Esophagus muscularis mucosa (tissue), 4 donors: ENCODE results near the gene GNB4. TPM values are rescaled to one million over a fixed set of nuclear protein-coding genes. Genes with fewer than 3 reads are reported as not detected.

Experiments used
- DNase-seq: peaks from one replicate; pipeline ENCODE4 v3.0.0-alpha.2; 2017; ENCODE audit errors: extremely low spot score
- H3K27ac ChIP-seq, 4 donors: fragments of 200-600 bp; sonication (generic); replicated peaks in 1 of 4; 1 replicate in 3 of 4; 2 replicates in 1 of 4; pipeline ENCODE4 v1.5.1; 2016 to 2019; ENCODE audit warnings: mild to moderate bottlenecking in 1 of 4
- H3K27me3 ChIP-seq, 4 donors: fragments of 200-600 bp; sonication (generic); one replicate each; pipeline versions ENCODE4 v1.5.1 to v1.6.0; 2016 to 2019
- H3K36me3 ChIP-seq, 4 donors: fragments of 200-600 bp; sonication (generic); one replicate each; pipeline ENCODE4 v1.5.1; 2016 to 2019
- H3K4me1 ChIP-seq, 4 donors: fragments of 200-600 bp; sonication (generic); one replicate each; pipeline ENCODE4 v1.5.1; 2016 to 2019
- H3K4me3 ChIP-seq, 4 donors: fragments of 200-600 bp; sonication (generic); 1 replicate in 2 of 4; 2 replicates in 2 of 4; pipeline ENCODE4 v1.5.1; 2016 to 2019; ENCODE audit warnings: mild to moderate bottlenecking in 4 of 4, moderate library complexity in 1 of 4
- H3K9me3 ChIP-seq, 4 donors: fragments of 200-600 bp; sonication (generic); 1 replicate in 3 of 4; 2 replicates in 1 of 4; pipeline ENCODE4 v1.5.1; 2016 to 2019
- CTCF ChIP-seq, 3 experiments: fragments of 200-600 bp in 2 of 3; fragments of 450-650 bp in 1 of 3; sonication (generic) in 2 of 3; IDR thresholded peaks; one replicate each; pipeline ENCODE4 v1.5.1; 2017 to 2019; ENCODE audit warnings: antibody characterized with exemption in 3 of 3, mild to moderate bottlenecking in 2 of 3, moderate library complexity in 1 of 3
- EP300 ChIP-seq: sonication (generic); formaldehyde crosslinking; IDR thresholded peaks from one replicate; pipeline ENCODE4 v1.6.1; 2017; ENCODE audit warnings: antibody characterized with exemption
- POLR2A ChIP-seq: fragments of 450-650 bp; IDR thresholded peaks from one replicate; pipeline ENCODE4 v1.6.1; 2017; ENCODE audit warnings: antibody characterized with exemption, moderate library complexity, mild to moderate bottlenecking, low read depth
- POLR2AphosphoS5 ChIP-seq, 2 donors: sonication (generic); formaldehyde crosslinking; IDR thresholded peaks; one replicate each; pipeline ENCODE4 v1.6.1; 2017; ENCODE audit warnings: antibody characterized with exemption in 2 of 2
- WGBS: methylation state at CpG from one replicate; pipeline ENCODE4 v1.1.5; 2018; 5-methylcytosine and 5-hydroxymethylcytosine counted together
- intact Hi-C: fragments of 100-400 bp; cut with DNase I; formaldehyde crosslinking; loops from one replicate; pipeline ENCODE4 v1.15.1; 2023
- total RNA-seq, 4 donors: library from RNA; depleted of rRNA; stranded (reverse); fragments of >200 nt; gene quantifications; one replicate each; pipeline versions ENCODE4 v1.1.0 to v1.2.1, GENCODE V29; 2016

The GNB4 gene
- total RNA-seq, 4 donors from 2014 or later, result 57.7 to 130 (median 80.9) TPM

DNA sequence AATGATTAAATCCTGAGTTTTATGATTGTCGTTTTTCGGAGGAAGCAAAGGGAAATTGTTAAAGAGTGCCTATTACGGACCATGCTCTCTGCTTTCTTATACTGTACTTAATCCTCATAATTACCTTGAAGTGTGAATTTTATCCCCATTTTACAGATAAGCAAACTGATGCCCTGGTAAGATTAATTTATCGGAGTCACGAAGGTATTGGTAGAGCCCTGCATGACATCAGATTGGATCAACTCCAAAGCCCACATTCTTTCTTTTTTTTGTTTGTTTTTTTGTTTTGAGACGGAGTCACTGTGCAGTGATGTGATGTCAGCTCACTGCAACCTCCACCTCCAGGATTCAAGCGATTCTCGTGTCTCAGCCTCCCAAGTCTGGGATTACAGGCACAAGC lies 1.6 kb upstream of the GNB4 start:
- Histone ChIP-seq H3K9me3 (no peaks in the 10 kb centered on the region), H3K27ac (peak overlapping the region; percentile 94 to 99 (median 96)), H3K27me3 (no peaks in the 10 kb centered on the region), H3K4me1 (peaks cover 23 to 43% (median 31%) of the 10 kb centered on the region in 4 donors), H3K36me3 (no peaks in the 10 kb centered on the region), H3K4me3 (no peak overlapping the region)
- TF ChIP-seq POLR2A, result no peak
- TF ChIP-seq CTCF (IDR thresholded peaks at IDR 0.05), result no peak
- no peak for TF ChIP-seq EP300
- TF ChIP-seq POLR2AphosphoS5 (IDR thresholded peaks at IDR 0.05), result no peak
- no peak for DNase-seq
- intact Hi-C loops, result loop anchor here (10.0 kb wide), 1 partner anchor 108 kb away; the partner anchor contains the start of gene MFN1
- 92% methylated on average over 8 of the region's 8 CpGs for WGBS

DNA sequence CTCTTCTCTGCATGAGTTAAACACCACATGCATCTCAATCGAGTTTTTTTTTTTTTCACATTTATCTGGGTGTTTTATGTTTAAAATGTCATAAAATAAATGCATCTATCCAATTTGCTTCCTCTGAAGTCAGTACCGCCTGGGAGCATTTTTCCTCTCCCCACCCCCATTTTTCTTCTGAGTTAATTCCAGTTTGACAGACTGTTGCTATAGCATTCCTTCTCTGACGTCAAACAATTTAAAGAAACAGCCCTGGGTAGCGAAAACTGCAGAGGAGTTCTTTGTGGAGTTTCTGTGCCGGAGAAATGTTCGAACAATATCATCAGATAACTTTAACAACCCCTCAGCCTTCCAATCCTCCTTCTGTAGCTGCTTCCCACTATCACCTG lies 900 bp upstream of the GNB4 start:
- intact Hi-C loops, result loop anchor here (10.0 kb wide), 1 partner anchor 107 kb away; the partner anchor contains the start of gene MFN1
- TF ChIP-seq CTCF (IDR thresholded peaks at IDR 0.05) (no peak), POLR2AphosphoS5 (IDR thresholded peaks at IDR 0.05) (no peak), POLR2A (no peak), EP300 (no peak)

GRCh38 chr3:179450901-179451264 lies 387 bp downstream of the GNB4 start:
- H3K36me3 ChIP-seq, result peaks cover 0 to 6% (median 0%) of the 10 kb centered on the region in 4 donors
- intact Hi-C loops, result loop anchor here (10.0 kb wide), 1 partner anchor 106 kb away; the partner anchor contains the start of gene MFN1
- H3K27ac ChIP-seq, result peak overlapping the region; percentile 94 to 99 (median 96)
- peak overlapping the region; percentile 66 to 90 (median 82) for H3K4me3 ChIP-seq
- WGBS, result 3% methylated on average over 10 of the region's 43 CpGs
- no peak for DNase-seq
- H3K4me1 ChIP-seq, result peaks cover 40 to 63% (median 50%) of the 10 kb centered on the region in 4 donors
- H3K27me3 ChIP-seq, result no peaks in the 10 kb centered on the region
- TF ChIP-seq CTCF (IDR thresholded peaks at IDR 0.05), result no peak
- TF ChIP-seq POLR2AphosphoS5 (IDR thresholded peaks at IDR 0.05), result no peak
- TF ChIP-seq EP300, result peak; percentile 63
- H3K9me3 ChIP-seq, result no peaks in the 10 kb centered on the region

More for the DNA sequence above, 900 bp upstream of the GNB4 start:
- DNase-seq, result peak; percentile 45
- Histone ChIP-seq H3K9me3 (no peaks in the 10 kb centered on the region), H3K4me3 (peak overlapping the region; percentile 66 to 90 (median 82)), H3K27ac (peak overlapping the region; percentile 94 to 99 (median 96)), H3K36me3 (peaks cover 0 to 6% (median 0%) of the 10 kb centered on the region in 4 donors), H3K4me1 (peaks cover 29 to 50% (median 38%) of the 10 kb centered on the region in 4 donors), H3K27me3 (no peaks in the 10 kb centered on the region)
- WGBS, result 16% methylated on average over 6 of the region's 6 CpGs

DNA sequence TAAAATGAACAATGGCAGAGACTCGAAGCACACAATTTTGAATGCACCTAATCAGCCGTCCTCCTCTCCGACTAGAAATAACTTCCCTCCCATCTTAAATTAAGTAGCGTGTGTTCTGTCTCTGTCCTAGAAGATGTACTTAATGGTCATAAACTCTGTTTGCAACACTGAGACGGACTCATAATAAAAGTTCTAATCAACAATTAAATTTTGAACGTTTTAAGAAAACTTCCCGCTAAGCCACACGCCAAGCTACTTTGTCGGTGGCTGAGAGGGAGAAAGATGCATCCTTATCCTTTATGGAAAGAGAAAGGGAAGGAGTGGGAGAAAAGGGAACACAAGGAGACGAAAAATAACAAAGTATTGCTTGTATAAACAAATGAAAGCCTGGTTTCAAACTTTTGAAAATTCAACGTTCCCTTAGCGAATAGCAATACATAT lies 989 bp downstream of the GNB4 start:
- H3K36me3 ChIP-seq, result peaks cover 0 to 6% (median 0%) of the 10 kb centered on the region in 4 donors
- no peaks in the 10 kb centered on the region for H3K27me3 ChIP-seq
- peak overlapping the region; percentile 66 to 90 (median 82) for H3K4me3 ChIP-seq
- no peaks in the 10 kb centered on the region for H3K9me3 ChIP-seq
- peaks cover 40 to 66% (median 53%) of the 10 kb centered on the region in 4 donors for H3K4me1 ChIP-seq
- intact Hi-C loops, result loop anchor here (10.0 kb wide), 1 partner anchor 105 kb away; the partner anchor contains the start of gene MFN1
- peak overlapping the region; percentile 94 to 99 (median 96) for H3K27ac ChIP-seq
- WGBS, result under 1% methylated on average over 12 of the region's 12 CpGs
- TF ChIP-seq POLR2AphosphoS5 (IDR thresholded peaks at IDR 0.05) (no peak), POLR2A (no peak), EP300 (no peak), CTCF (IDR thresholded peaks at IDR 0.05) (no peak)
- DNase-seq, result no peak
